ENCODE results near the gene IQGAP1. TPM values are rescaled to one million over a fixed set of nuclear protein-coding genes. Genes with fewer than 3 reads are reported as not detected.
A peak's percentile ranks its signal among the peaks of the same experiment; 100 is the strongest.

IQGAP1 gene
- total and polyA plus RNA-seq, 2 experiments from 2014 or later = 65.8 to 125 TPM

DNA sequence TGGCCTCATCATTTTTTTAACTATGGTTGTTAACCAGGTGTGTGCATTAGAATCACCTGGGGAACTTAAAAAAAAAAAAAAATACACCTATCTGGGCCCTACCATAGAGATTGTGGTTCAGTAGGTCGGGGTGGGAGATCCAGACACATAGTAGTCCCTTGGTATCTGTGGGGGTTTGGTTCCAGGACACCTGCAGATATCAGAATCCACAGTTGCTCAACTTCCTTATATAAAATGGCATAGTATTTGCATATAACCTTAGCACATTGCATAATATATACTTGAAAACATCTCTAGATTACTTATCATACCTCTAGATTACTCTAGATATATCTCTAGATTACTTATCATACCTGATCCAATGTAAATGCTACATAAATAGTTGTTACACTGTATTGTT lies 5.0 kb downstream of the IQGAP1 start:
- H2AFZ ChIP-seq = no peak overlapping the region
- no peaks in the 10 kb centered on the region for H3K27me3 ChIP-seq
- no peak overlapping the region for H3K4me2 ChIP-seq
- peaks cover 6% of the 10 kb centered on the region for H4K20me1 ChIP-seq (ENCODE audit: insufficient read depth, poor library complexity, severe bottlenecking)
- H3K36me3 ChIP-seq (replicated peaks; ENCODE audit: insufficient read depth, low read depth) = no peaks in the 10 kb centered on the region
- TF ChIP-seq EZH2 (IDR thresholded peaks at IDR 0.05; ENCODE audit: borderline replicate concordance) (no peak), EZH2phosphoT487 (IDR thresholded peaks at IDR 0.05; ENCODE audit: low read depth, severe bottlenecking, unreplicated experiment) (no peak)
- TF ChIP-seq, protein P1, sequence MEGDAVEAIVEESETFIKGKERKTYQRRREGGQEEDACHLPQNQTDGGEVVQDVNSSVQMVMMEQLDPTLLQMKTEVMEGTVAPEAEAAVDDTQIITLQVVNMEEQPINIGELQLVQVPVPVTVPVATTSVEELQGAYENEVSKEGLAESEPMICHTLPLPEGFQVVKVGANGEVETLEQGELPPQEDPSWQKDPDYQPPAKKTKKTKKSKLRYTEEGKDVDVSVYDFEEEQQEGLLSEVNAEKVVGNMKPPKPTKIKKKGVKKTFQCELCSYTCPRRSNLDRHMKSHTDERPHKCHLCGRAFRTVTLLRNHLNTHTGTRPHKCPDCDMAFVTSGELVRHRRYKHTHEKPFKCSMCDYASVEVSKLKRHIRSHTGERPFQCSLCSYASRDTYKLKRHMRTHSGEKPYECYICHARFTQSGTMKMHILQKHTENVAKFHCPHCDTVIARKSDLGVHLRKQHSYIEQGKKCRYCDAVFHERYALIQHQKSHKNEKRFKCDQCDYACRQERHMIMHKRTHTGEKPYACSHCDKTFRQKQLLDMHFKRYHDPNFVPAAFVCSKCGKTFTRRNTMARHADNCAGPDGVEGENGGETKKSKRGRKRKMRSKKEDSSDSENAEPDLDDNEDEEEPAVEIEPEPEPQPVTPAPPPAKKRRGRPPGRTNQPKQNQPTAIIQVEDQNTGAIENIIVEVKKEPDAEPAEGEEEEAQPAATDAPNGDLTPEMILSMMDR (IDR thresholded peaks at IDR 0.05; ENCODE audit: poor library complexity) = no peak
- no peak overlapping the region for H3K27ac ChIP-seq
- peaks cover 93% of the 10 kb centered on the region for H3K79me2 ChIP-seq
- H3K4me3 ChIP-seq = no peak overlapping the region
- H3K9me2 ChIP-seq (replicated peaks; ENCODE audit: insufficient read depth) = no peaks in the 10 kb centered on the region
- H3K9me3 ChIP-seq (ENCODE audit: low read depth) = no peaks in the 10 kb centered on the region
- peaks cover 14% of the 10 kb centered on the region for H3K4me1 ChIP-seq (ENCODE audit: insufficient read depth)
- no peak for DNase-seq (ENCODE audit: low spot score)
- WGBS (ENCODE audit: low lambda C conversion rate, missing lambda C conversion rate) = 93% methylated on average over 1 of the region's 1 CpG

DNA sequence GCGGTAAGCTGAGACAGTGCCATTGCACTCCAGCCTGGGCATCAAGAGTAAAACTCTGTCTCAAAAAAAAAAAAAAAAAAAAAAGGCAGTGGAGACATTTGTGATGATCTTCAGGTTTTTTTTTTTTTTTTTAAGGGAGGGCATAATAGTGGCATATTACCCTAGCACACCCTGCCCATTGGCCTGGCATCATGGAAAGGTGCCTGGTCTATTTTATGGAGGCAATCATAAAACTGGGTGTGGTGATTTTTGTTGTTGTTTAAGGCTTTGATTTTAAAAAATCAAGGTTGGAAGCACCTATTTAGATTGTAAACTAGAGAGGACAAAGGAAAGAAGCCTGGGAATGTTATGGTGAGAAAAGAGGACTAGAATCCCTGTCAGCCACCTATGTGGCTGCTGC lies 6.0 kb downstream of the IQGAP1 start:
- Histone ChIP-seq H3K9me3 (ENCODE audit: low read depth) (no peaks in the 10 kb centered on the region), H2AFZ (no peak overlapping the region), H3K36me3 (replicated peaks; ENCODE audit: insufficient read depth, low read depth) (no peaks in the 10 kb centered on the region), H3K4me3 (no peak overlapping the region), H3K27ac (no peak overlapping the region), H3K4me2 (no peak overlapping the region), H3K9me2 (replicated peaks; ENCODE audit: insufficient read depth) (no peaks in the 10 kb centered on the region), H3K27me3 (no peaks in the 10 kb centered on the region), H3K79me2 (peaks cover 99% of the 10 kb centered on the region), H3K4me1 (ENCODE audit: insufficient read depth) (peaks cover 14% of the 10 kb centered on the region), H4K20me1 (ENCODE audit: insufficient read depth, poor library complexity, severe bottlenecking) (peaks cover 6% of the 10 kb centered on the region)
- TF ChIP-seq EZH2 (IDR thresholded peaks at IDR 0.05; ENCODE audit: borderline replicate concordance) = no peak
- no peak for TF ChIP-seq EZH2phosphoT487 (IDR thresholded peaks at IDR 0.05; ENCODE audit: low read depth, severe bottlenecking, unreplicated experiment)
- TF ChIP-seq, protein P1 (IDR thresholded peaks at IDR 0.05; ENCODE audit: poor library complexity) = no peak
- no CpG with 5 or more reads among the region's 1 CpG for WGBS (ENCODE audit: low lambda C conversion rate, missing lambda C conversion rate)
- DNase-seq (ENCODE audit: low spot score) = no peak

DNA sequence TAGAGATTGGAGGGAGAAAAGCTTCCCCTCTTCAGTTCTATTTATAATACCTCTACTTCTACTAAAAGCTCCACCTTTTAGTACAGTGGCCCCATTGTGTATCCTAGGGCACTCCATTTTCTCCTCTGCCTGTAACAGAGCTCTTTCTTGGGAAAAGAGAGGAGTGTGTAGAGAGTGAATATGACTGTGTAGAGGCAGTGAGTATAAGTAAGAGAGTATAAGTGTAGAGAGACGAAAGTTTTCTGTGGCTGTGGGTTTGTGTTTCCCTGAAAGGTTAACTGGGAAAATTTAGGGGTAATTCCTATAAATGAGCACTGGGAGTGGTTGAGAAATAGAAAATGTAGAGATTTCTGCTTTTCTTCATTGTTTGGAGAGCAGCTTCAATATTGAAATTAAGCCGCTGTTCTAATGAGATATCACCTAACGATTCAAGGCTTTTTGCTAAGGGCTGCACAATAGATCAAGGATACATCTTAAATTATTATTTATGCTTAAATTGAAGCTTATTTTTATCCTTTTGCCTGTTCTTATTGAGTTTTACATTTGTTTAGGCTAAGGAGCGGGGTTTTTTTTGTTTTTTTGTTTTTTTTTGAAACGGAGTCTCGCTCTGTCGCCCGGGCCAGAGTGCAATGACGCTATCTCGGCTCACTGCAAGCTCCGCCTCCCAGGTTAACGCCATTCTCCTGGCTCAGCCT lies 6.9 kb downstream of the IQGAP1 start:
- H3K9me2 ChIP-seq (replicated peaks; ENCODE audit: insufficient read depth) = no peaks in the 10 kb centered on the region
- no peak for DNase-seq (ENCODE audit: low spot score)
- WGBS (ENCODE audit: low lambda C conversion rate, missing lambda C conversion rate) = 96% methylated on average over 12 of the region's 12 CpGs
- H3K27ac ChIP-seq = no peak overlapping the region
- H3K4me2 ChIP-seq = peak overlapping the region; percentile 12
- no peaks in the 10 kb centered on the region for H3K9me3 ChIP-seq (ENCODE audit: low read depth)
- H2AFZ ChIP-seq = no peak overlapping the region
- H4K20me1 ChIP-seq (ENCODE audit: insufficient read depth, poor library complexity, severe bottlenecking) = peaks cover 6% of the 10 kb centered on the region
- H3K4me3 ChIP-seq = no peak overlapping the region
- no peaks in the 10 kb centered on the region for H3K27me3 ChIP-seq
- peaks cover 16% of the 10 kb centered on the region for H3K4me1 ChIP-seq (ENCODE audit: insufficient read depth)
- no peaks in the 10 kb centered on the region for H3K36me3 ChIP-seq (replicated peaks; ENCODE audit: insufficient read depth, low read depth)
- no peak for TF ChIP-seq EZH2phosphoT487 (IDR thresholded peaks at IDR 0.05; ENCODE audit: low read depth, severe bottlenecking, unreplicated experiment)
- peaks cover 99% of the 10 kb centered on the region for H3K79me2 ChIP-seq

- Histone ChIP-seq H3K36me3 (replicated peaks; ENCODE audit: insufficient read depth, low read depth) (no peaks in the 10 kb centered on the region), H3K4me2 (no peak overlapping the region), H3K27ac (no peak overlapping the region), H4K20me1 (ENCODE audit: insufficient read depth, poor library complexity, severe bottlenecking) (no peaks in the 10 kb centered on the region), H3K4me1 (ENCODE audit: insufficient read depth) (peaks cover 18% of the 10 kb centered on the region), H2AFZ (no peak overlapping the region), H3K27me3 (no peaks in the 10 kb centered on the region), H3K9me3 (ENCODE audit: low read depth) (no peaks in the 10 kb centered on the region), H3K4me3 (no peak overlapping the region), H3K79me2 (peaks cover 96% of the 10 kb centered on the region), H3K9me2 (replicated peaks; ENCODE audit: insufficient read depth) (no peaks in the 10 kb centered on the region)
- TF ChIP-seq, protein P1 (IDR thresholded peaks at IDR 0.05; ENCODE audit: poor library complexity) = no peak
- no peak for DNase-seq (ENCODE audit: low spot score)
- 91% methylated on average over 4 of the region's 4 CpGs for WGBS (ENCODE audit: low lambda C conversion rate, missing lambda C conversion rate)
These were observed 8.3 kb downstream of the IQGAP1 start for GRCh38 chr15:90396321-90396720.

All from hepatocyte (in vitro differentiated cells).